Liver (tissue), 9 donors: ENCODE results near the gene EGFR. TPM values are rescaled to one million over a fixed set of nuclear protein-coding genes. Genes with fewer than 3 reads are reported as not detected.

Source experiments
- DNase-seq: peaks from one replicate; pipeline ENCODE4 v3.0.0-alpha.2; 2017; ENCODE audit warnings: low spot score
- H3K27ac ChIP-seq, 2 donors: one replicate each; pipeline ENCODE4 v1.7.0; 2013; ENCODE audit warnings: inconsistent platforms in 2 of 2, low read length in 2 of 2, control low read depth in 1 of 2, low read depth in 1 of 2, mild to moderate bottlenecking in 1 of 2
- H3K27me3 ChIP-seq, 4 donors: one replicate each; pipeline versions ENCODE4 v1.6.1 to v1.7.0; 2013; ENCODE audit warnings: low read length in 3 of 4, inconsistent platforms in 1 of 4, mild to moderate bottlenecking in 1 of 4, moderate library complexity in 1 of 4; ENCODE audit not compliant: control insufficient read depth in 4 of 4, insufficient read depth in 4 of 4
- H3K36me3 ChIP-seq, 4 donors: one replicate each; pipeline versions ENCODE4 v1.6.1 to v1.7.0; 2013; ENCODE audit warnings: low read length in 3 of 4, mild to moderate bottlenecking in 3 of 4, low read depth in 1 of 4, moderate library complexity in 1 of 4; ENCODE audit not compliant: control insufficient read depth in 4 of 4, insufficient read depth in 3 of 4
- H3K4me1 ChIP-seq, 4 donors: one replicate each; pipeline versions ENCODE4 v1.6.1 to v1.7.0; 2013; ENCODE audit warnings: low read length in 3 of 4, mild to moderate bottlenecking in 3 of 4, moderate library complexity in 1 of 4; ENCODE audit not compliant: control insufficient read depth in 4 of 4, insufficient read depth in 4 of 4
- H3K4me3 ChIP-seq, 3 donors: one replicate each; pipeline versions ENCODE4 v1.6.1 to v1.7.0; 2013; ENCODE audit warnings: low read length in 3 of 3, control low read depth in 1 of 3, low read depth in 1 of 3, mild to moderate bottlenecking in 1 of 3
- H3K9ac ChIP-seq, 2 donors: one replicate each; pipeline ENCODE4 v1.7.0; 2013; ENCODE audit warnings: low read length in 2 of 2, mild to moderate bottlenecking in 2 of 2, moderate library complexity in 2 of 2, control low read depth in 1 of 2, low read depth in 1 of 2
- H3K9me3 ChIP-seq, 4 donors: one replicate each; pipeline versions ENCODE4 v1.6.1 to v1.7.0; 2013; ENCODE audit warnings: low read length in 3 of 4; ENCODE audit not compliant: control insufficient read depth in 4 of 4
- EGR1 ChIP-seq, 2 donors: IDR thresholded peaks; 2 replicates each; pipeline ENCODE4 v1.6.1; 2016 to 2018; ENCODE audit warnings: antibody characterized with exemption in 2 of 2, low read depth in 2 of 2
- FOXA2 ChIP-seq: IDR thresholded peaks from 2 replicates; pipeline ENCODE4 v1.6.1; 2016; ENCODE audit warnings: antibody characterized with exemption
- HNF4A ChIP-seq, 2 donors: conservative IDR thresholded peaks; 2 replicates each; pipeline ENCODE4 v1.6.1; 2016; ENCODE audit warnings: antibody characterized with exemption in 2 of 2, mild to moderate bottlenecking in 2 of 2
- HNF4G ChIP-seq: IDR thresholded peaks from 2 replicates; pipeline ENCODE4 v1.6.1; 2016; ENCODE audit warnings: antibody characterized with exemption
- JUND ChIP-seq, 2 donors: IDR thresholded peaks; 2 replicates each; pipeline ENCODE4 v1.6.1; 2016; ENCODE audit warnings: antibody characterized with exemption in 2 of 2
- NR2F2 ChIP-seq: IDR thresholded peaks from 2 replicates; pipeline ENCODE4 v1.6.1; 2016; ENCODE audit warnings: antibody characterized with exemption
- RXRA ChIP-seq, 2 donors: IDR thresholded peaks; 2 replicates each; pipeline ENCODE4 v1.6.1; 2017 to 2018; ENCODE audit warnings: antibody characterized with exemption in 2 of 2, mild to moderate bottlenecking in 1 of 2
- SP1 ChIP-seq: IDR thresholded peaks from 2 replicates; pipeline ENCODE4 v1.6.1; 2018; ENCODE audit warnings: antibody characterized with exemption, mild to moderate bottlenecking
- TAF1 ChIP-seq: conservative IDR thresholded peaks from 2 replicates; pipeline ENCODE4 v1.6.1; 2016; ENCODE audit warnings: antibody characterized with exemption, mild to moderate bottlenecking
- YY1 ChIP-seq: IDR thresholded peaks from 2 replicates; pipeline ENCODE4 v1.6.1; 2016; ENCODE audit warnings: antibody characterized with exemption, mild to moderate bottlenecking
- WGBS: extraction: QIAGEN DNeasy Blood & Tissue Kit; methylation state at CpG from one replicate; pipeline ENCODE4 v1.1.7; 2013; 5-methylcytosine and 5-hydroxymethylcytosine counted together
- polyA plus RNA-seq, 2 donors: library from polyadenylated mRNA; stranded (reverse) in 1 of 2; unstranded in 1 of 2; fragments of 200-250 nt in 1 of 2; fragments of >200 nt in 1 of 2; fragmentation: Nextera tagmentation in 1 of 2; extraction: Ambion mirVana in 1 of 2; gene quantifications; one replicate each; pipeline versions ENCODE4 v1.2.1 to v1.2.3, GENCODE V29; 2013 to 2015
- total RNA-seq, 2 donors: library from RNA; depleted of rRNA; stranded (reverse); fragments of >200 nt; gene quantifications; one replicate each; pipeline ENCODE4 v1.2.3, GENCODE V29; 2014
- TF ChIP-seq, protein P1 (sequence below): IDR thresholded peaks from 2 replicates; pipeline ENCODE4 v1.6.1; 2016; ENCODE audit warnings: antibody characterized with exemption
- TF ChIP-seq, protein P2 (sequence below): IDR thresholded peaks from 2 replicates; pipeline ENCODE4 v1.6.1; 2016; ENCODE audit warnings: antibody characterized with exemption
- TF ChIP-seq, protein P3 (sequence below): IDR thresholded peaks from 2 replicates; pipeline ENCODE4 v1.6.1; 2016; ENCODE audit warnings: antibody characterized with exemption, mild to moderate bottlenecking
- TF ChIP-seq, protein P4 (sequence below): IDR thresholded peaks from 2 replicates; pipeline ENCODE4 v1.6.1; 2016; ENCODE audit warnings: antibody characterized with exemption
- TF ChIP-seq, protein P5 (sequence below): fragments of 150-350 bp; IDR thresholded peaks from 2 replicates; pipeline ENCODE4 v1.5.1; 2017; ENCODE audit warnings: improper control_type of control experiment, low read depth, low read length; ENCODE audit not compliant: missing input control
- donor health status: healthy.
- donor health status: healthy.
- donor health status: healthy.
- donor health status: healthy.
- donor health status: healthy.

EGFR gene
- total and polyA plus RNA-seq, 4 donors: 22.6 to 37.0 (median 27.7) TPM

DNA sequence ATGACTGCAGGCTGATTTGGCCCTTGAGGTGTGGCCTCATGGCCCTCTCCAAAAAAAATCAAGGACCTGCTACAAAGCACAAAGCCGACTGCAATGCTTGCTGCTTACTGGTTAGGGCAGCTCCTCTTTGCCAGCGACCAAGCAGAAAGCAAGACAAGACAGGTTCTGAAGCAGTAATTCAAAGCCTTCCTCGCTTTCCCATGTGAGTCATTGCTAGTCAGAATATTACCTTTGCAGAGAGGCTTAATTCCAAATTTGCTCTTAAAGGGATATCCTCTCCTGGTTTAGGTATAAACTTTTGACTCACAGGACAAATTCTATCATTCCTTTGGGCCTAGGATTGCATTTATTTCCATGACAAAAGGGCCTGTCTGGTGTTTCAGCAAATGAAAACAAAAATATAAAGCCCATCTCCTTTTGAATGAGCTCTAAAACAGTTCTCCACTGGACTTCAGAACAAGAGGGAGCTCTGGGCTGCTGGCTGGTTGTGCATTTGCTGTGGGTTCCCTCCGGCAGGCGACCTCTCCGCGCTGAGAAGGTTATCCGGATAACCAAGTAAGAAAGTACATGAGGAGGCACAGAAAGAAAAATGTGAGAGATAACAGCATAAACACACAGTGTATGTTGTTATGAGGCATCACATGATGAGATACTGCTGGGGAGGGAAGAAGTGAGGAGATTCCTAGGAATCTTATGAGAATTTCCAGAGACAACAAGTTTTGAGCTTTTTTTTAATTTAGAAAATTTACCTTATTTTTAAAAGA, 90.8 kb downstream of the EGFR start:
- 89% methylated on average over 8 of the region's 8 CpGs for WGBS
- no peak overlapping the region for H3K4me3 ChIP-seq
- no peak overlapping the region for H3K9ac ChIP-seq
- no peak overlapping the region for H3K27ac ChIP-seq
- TF ChIP-seq YY1: no peak
- TF ChIP-seq, protein P1, sequence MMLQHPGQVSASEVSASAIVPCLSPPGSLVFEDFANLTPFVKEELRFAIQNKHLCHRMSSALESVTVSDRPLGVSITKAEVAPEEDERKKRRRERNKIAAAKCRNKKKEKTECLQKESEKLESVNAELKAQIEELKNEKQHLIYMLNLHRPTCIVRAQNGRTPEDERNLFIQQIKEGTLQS: no peak
- no peak for TF ChIP-seq EGR1 (IDR thresholded peaks at IDR 0.05; ENCODE audit: low read depth in 2 of 2)
- no peak for TF ChIP-seq NR2F2
- TF ChIP-seq RXRA (IDR thresholded peaks at IDR 0.05): no peak
- TF ChIP-seq, protein P2, sequence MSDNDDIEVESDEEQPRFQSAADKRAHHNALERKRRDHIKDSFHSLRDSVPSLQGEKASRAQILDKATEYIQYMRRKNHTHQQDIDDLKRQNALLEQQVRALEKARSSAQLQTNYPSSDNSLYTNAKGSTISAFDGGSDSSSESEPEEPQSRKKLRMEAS: no peak
- TF ChIP-seq, protein P3, sequence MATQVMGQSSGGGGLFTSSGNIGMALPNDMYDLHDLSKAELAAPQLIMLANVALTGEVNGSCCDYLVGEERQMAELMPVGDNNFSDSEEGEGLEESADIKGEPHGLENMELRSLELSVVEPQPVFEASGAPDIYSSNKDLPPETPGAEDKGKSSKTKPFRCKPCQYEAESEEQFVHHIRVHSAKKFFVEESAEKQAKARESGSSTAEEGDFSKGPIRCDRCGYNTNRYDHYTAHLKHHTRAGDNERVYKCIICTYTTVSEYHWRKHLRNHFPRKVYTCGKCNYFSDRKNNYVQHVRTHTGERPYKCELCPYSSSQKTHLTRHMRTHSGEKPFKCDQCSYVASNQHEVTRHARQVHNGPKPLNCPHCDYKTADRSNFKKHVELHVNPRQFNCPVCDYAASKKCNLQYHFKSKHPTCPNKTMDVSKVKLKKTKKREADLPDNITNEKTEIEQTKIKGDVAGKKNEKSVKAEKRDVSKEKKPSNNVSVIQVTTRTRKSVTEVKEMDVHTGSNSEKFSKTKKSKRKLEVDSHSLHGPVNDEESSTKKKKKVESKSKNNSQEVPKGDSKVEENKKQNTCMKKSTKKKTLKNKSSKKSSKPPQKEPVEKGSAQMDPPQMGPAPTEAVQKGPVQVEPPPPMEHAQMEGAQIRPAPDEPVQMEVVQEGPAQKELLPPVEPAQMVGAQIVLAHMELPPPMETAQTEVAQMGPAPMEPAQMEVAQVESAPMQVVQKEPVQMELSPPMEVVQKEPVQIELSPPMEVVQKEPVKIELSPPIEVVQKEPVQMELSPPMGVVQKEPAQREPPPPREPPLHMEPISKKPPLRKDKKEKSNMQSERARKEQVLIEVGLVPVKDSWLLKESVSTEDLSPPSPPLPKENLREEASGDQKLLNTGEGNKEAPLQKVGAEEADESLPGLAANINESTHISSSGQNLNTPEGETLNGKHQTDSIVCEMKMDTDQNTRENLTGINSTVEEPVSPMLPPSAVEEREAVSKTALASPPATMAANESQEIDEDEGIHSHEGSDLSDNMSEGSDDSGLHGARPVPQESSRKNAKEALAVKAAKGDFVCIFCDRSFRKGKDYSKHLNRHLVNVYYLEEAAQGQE: no peak
- TF ChIP-seq HNF4A (conservative IDR thresholded peaks at IDR 0.05): no peak
- no peak for TF ChIP-seq HNF4G
- TF ChIP-seq TAF1: no peak
- TF ChIP-seq FOXA2: no peak
- TF ChIP-seq SP1: no peak
- TF ChIP-seq, protein P4, sequence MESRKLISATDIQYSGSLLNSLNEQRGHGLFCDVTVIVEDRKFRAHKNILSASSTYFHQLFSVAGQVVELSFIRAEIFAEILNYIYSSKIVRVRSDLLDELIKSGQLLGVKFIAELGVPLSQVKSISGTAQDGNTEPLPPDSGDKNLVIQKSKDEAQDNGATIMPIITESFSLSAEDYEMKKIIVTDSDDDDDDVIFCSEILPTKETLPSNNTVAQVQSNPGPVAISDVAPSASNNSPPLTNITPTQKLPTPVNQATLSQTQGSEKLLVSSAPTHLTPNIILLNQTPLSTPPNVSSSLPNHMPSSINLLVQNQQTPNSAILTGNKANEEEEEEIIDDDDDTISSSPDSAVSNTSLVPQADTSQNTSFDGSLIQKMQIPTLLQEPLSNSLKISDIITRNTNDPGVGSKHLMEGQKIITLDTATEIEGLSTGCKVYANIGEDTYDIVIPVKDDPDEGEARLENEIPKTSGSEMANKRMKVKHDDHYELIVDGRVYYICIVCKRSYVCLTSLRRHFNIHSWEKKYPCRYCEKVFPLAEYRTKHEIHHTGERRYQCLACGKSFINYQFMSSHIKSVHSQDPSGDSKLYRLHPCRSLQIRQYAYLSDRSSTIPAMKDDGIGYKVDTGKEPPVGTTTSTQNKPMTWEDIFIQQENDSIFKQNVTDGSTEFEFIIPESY: no peak
- TF ChIP-seq JUND (IDR thresholded peaks at IDR 0.05): no peak
- TF ChIP-seq, protein P5, sequence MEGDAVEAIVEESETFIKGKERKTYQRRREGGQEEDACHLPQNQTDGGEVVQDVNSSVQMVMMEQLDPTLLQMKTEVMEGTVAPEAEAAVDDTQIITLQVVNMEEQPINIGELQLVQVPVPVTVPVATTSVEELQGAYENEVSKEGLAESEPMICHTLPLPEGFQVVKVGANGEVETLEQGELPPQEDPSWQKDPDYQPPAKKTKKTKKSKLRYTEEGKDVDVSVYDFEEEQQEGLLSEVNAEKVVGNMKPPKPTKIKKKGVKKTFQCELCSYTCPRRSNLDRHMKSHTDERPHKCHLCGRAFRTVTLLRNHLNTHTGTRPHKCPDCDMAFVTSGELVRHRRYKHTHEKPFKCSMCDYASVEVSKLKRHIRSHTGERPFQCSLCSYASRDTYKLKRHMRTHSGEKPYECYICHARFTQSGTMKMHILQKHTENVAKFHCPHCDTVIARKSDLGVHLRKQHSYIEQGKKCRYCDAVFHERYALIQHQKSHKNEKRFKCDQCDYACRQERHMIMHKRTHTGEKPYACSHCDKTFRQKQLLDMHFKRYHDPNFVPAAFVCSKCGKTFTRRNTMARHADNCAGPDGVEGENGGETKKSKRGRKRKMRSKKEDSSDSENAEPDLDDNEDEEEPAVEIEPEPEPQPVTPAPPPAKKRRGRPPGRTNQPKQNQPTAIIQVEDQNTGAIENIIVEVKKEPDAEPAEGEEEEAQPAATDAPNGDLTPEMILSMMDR: no peak
- peaks cover 0 to 2% (median under 1%) of the 10 kb centered on the region in 4 donors for H3K4me1 ChIP-seq
- no peak for DNase-seq
- no peaks in the 10 kb centered on the region for H3K9me3 ChIP-seq
- H3K36me3 ChIP-seq: no peaks in the 10 kb centered on the region
- H3K27me3 ChIP-seq: no peaks in the 10 kb centered on the region
